ENCODE results near the gene NPRL2.

GRCh38 chr3:50357481-50357880 lies 6.9 kb upstream of the NPRL2 start:
- TF ChIP-seq CTCF (IDR thresholded peaks at IDR 0.05) (no peak), POLR2AphosphoS5 (IDR thresholded peaks at IDR 0.05) (no peak)

All from prostate gland (tissue), 2 donors.